ENCODE measurements around the gene AMDHD2. TPM values are rescaled to one million over a fixed set of nuclear protein-coding genes. Genes with fewer than 3 reads are reported as not detected.

The AMDHD2 gene
- total RNA-seq, result 31.8 and 40.5 TPM in 2 replicates

GRCh38 chr16:2520097-2520783 is at the start of gene AMDHD2:
TSS of gene AMDHD2 (plus strand) at chr16:2520371. CDS start at chr16:2520459, 88 bp downstream.

GRCh38 chr16:2471016-2471652 is 49.0 kb upstream of the AMDHD2 start, which contains the start of gene NTN3:
TSS of gene NTN3 (plus strand) at chr16:2471297. CDS start at chr16:2471702, 405 bp downstream.

GRCh38 chr16:2474877-2475412 is 45.2 kb upstream of the AMDHD2 start, which contains the start of gene TBC1D24:
TSS of gene TBC1D24 (plus strand) at chr16:2475127. CDS start at chr16:2496149, 21,022 bp downstream.

GRCh38 chr16:2513405-2514332 is 6.5 kb upstream of the AMDHD2 start, which contains the start of gene ATP6V0C:
TSS of gene ATP6V0C (plus strand) at chr16:2513952. CDS start at chr16:2514104, 152 bp downstream.

GRCh38 chr16:2531371-2531695 is 11.2 kb downstream of the AMDHD2 start, which contains the start of gene CEMP1:
TSS of gene CEMP1 (minus strand) at chr16:2531408. CDS start at chr16:2531073, 335 bp downstream.

GRCh38 chr16:2537451-2538379 is 17.5 kb downstream of the AMDHD2 start, which contains the start of gene PDPK1:
TSS of gene PDPK1 (plus strand) at chr16:2538021. CDS start at chr16:2538113, 92 bp downstream.

Other genes starting within 250 kb of the AMDHD2 start
- 1.4 and 2.9 TPM in 2 replicates for gene ABCA3, start 179.6 kb upstream of the AMDHD2 start, total RNA-seq
- gene CCNF, start 90.9 kb upstream of the AMDHD2 start, total RNA-seq, result 9.0 and 11.2 TPM in 2 replicates
- 1.3 and 3.6 TPM in 2 replicates for gene TEDC2, start 60.3 kb upstream of the AMDHD2 start, total RNA-seq
- gene NTN3, start 49.1 kb upstream of the AMDHD2 start, total RNA-seq, result not detected in 2 replicates
- 7.4 and 9.9 TPM in 2 replicates for gene TBC1D24, start 45.2 kb upstream of the AMDHD2 start, total RNA-seq
- 53.5 and 59.2 TPM in 2 replicates for gene ATP6V0C, start 6.4 kb upstream of the AMDHD2 start, total RNA-seq
- not detected in 2 replicates for gene CEMP1, start 11.0 kb downstream of the AMDHD2 start, total RNA-seq
- gene PDPK1, start 17.6 kb downstream of the AMDHD2 start, total RNA-seq, result 11.7 and 15.4 TPM in 2 replicates
- gene KCTD5, start 162.2 kb downstream of the AMDHD2 start, total RNA-seq, result 29.1 and 33.0 TPM in 2 replicates
- gene PRSS27, start 199.9 kb downstream of the AMDHD2 start, total RNA-seq, result 0.16 and 0.18 TPM in 2 replicates
- 46.7 and 53.8 TPM in 2 replicates for gene SRRM2, start 232.3 kb downstream of the AMDHD2 start, total RNA-seq